T-helper 1 cell treated with Interleukin-12 subunit alpha and Interleukin-12 subunit beta and Interleukin-4 antibody, amounts not matched to agents 30 ng/mL and 1 ng/mL, for 36 hours (primary cell): ENCODE data around the gene RASGRF1. TPM values are rescaled to one million over a fixed set of nuclear protein-coding genes. Genes with fewer than 3 reads are reported as not detected.

ENCODE experiments used
- intact Hi-C: fragments of 100-400 bp; cut with micrococcal nuclease; formaldehyde crosslinking; loops from one replicate; pipeline ENCODE4 v1.15.1; 2024
- total RNA-seq: library from RNA; stranded (reverse); gene quantifications from 2 replicates; pipeline ENCODE4 v1.2.3, GENCODE V29; 2022

Gene RASGRF1
- total RNA-seq, 1 donor from 2014 or later: 0.12 TPM

DNA sequence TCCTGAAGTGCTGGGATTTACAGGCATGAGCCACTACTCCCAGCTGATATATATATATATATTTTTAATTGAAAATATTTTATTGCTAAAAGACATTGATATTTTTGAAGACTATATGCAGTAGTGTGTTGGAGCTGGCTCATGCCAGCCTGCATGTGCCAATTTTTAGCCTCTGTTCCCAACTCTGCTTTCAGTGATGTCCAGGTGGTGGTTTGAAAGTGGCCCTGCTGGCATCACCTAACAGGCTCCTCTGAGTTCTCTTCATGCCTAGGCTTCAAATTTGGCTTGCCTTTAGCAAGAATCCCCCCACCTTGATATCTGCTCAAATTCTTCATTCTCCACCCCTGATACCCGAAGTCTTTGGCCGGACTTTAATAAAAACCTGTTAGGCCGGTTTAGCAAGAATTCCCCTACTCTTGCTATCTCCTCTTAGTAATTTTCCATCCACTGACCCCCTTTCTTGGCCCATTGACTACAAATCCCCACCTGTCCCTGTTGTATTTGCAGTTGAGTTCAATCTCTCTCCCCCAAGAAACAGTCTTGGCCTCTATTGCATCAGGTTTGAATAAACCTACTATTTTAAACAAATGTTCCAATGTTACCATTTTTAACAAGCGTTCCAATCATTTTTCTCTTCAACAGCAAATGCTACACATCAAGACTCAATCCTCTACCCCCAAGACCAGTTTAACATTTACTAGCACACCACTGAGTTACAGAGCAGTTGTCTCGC is 121.9 kb downstream of the RASGRF1 start:
- intact Hi-C loops: no loop called here

DNA sequence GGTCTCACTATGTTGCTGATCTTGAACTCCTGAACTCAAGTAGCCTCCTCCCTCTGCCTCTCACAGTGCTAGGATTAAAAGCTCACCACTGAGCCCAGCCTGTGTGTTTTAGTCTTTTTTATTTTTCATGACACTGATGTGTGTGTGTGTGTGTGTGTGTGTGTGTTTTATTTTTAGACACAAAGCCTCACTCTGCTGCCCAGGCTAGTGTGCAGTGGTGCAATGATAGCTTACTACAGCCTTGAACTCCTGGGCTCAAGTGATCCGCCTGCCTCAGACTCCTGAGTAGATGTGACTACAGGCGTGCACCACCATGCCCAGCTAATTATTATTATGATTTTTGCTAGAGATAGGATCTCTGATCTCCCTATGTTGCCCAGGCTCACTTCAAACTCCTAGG is 122.5 kb downstream of the RASGRF1 start:
- intact Hi-C loops: no loop called here

DNA sequence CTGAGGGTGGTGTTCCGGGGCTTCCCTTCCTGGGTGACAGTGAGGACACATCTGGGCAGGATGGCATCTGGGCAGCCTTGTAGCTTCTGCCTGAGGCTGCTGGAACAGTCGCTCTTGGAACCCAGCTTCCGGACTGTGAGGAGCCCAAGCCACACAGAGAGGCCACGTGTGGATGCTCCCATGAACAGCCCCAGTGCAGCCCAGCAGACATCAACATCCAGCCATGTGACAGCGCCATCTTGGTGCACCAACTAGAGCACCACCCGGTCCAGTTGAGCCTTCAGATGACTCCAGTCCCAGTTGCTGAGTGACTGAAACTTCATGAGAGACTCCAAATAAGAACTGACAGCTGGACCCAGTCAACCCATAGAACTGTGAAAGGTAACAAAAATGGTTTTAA is 130.3 kb downstream of the RASGRF1 start:
- intact Hi-C loops: no loop called here

DNA sequence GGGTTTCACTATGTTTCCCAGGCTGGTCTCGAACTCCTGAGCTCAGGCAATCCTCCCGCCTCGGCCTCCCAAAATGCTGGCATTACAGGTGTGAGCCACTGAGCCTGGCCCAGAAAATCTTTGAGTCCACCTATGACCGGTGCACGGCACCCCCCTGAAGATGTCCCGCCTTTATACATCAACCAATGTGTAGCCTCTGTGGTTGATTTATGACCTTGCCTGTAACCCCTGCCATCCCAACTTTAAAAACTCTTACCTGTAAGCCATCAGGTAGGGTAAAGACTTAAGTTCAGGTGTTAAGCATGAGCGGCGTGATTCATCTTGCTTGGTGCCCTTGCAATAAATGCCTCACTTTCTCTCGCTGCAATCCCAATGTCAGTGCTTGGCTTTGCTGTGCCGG is 131.2 kb downstream of the RASGRF1 start:
- intact Hi-C loops: no loop called here

DNA sequence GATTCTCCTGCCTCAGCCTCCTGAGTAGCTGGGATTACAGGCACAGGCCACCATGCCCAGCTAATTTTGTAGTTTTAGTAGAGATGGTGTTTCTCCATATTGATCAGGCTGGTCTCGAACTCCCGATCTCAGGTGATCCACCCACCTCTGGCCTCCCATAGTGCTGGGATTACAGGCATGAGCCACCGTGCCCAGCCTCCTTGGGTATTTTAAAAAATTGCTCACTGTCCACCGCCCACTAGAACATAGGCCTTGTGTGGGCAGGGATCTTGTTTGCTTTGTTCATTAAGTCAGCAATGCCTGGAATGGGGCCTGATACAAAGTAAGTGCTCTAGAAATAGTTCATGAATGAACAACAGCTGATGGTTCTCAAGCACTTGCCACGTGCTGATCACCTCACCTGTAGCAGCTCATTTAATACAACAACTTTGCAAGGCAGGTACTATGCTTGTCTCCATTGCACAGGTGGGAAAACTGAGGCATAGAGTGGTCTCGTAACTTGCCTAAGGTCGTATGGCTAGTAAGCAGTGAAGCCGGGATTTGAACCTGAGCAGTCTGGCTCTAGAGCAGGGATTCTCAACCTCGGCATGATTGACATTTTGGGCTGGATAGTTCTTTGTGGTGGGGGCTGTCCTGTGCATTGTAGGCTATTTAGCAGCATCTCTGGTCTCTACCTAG is 133.0 kb downstream of the RASGRF1 start:
- intact Hi-C loops: no loop called here

DNA sequence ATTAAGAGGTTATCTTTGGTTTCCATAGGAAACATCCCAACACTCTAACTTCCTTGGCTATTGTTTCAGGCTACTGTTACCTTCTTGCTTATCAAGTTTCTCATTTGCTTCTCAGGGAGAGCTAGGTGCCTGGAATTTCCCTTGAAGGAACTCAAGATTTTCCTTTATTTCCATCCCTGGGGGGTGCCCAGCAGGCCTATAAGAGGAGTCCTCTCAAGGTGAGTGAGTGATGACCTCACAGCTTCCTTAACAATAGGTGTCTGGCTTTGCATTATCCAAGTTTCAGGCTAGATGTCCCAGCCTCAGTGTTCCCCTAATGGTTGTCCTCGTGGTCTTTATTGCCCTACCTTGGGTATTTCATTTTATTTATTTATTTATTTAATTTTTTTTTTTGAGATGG is 133.6 kb downstream of the RASGRF1 start:
- intact Hi-C loops: no loop called here

DNA sequence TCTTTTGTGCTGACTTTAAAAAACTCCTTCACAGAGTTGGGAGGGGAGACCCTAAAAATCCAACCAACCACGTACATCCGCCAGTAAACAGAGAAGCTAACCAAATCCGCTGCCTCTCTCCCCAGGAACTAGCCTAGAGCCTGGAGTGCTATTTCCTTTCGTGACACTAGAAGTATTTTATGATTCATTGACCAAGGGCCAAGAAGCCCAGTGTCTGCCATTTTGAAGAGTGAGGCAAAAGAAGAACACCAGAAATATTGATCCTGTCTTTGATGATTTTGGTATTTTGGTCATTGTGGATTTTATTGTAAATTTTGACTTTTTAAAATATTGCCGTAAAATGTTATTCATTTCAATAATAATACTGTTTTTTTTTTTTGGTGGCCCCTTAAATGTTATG is 135.2 kb downstream of the RASGRF1 start:
- intact Hi-C loops: no loop called here

DNA sequence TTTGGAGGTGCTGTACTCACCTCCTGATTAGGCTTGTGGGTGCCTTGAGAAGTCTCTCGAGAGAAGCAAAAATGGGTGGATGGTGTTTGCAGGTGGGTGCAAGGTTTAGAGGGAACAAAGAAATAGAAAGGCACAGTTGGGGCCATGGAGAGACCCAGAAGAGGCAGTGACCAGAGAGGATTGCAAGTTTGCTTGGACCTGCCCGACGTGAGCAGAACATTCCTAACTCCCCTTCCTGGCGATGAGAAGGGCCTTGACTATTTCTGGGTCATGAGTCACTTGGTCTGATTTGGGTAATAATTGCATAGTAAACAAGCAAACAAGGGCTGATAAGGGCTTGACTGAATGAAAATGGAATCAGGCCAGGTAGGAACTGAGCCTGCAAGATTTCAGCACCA is 138.7 kb downstream of the RASGRF1 start:
- intact Hi-C loops: no loop called here

DNA sequence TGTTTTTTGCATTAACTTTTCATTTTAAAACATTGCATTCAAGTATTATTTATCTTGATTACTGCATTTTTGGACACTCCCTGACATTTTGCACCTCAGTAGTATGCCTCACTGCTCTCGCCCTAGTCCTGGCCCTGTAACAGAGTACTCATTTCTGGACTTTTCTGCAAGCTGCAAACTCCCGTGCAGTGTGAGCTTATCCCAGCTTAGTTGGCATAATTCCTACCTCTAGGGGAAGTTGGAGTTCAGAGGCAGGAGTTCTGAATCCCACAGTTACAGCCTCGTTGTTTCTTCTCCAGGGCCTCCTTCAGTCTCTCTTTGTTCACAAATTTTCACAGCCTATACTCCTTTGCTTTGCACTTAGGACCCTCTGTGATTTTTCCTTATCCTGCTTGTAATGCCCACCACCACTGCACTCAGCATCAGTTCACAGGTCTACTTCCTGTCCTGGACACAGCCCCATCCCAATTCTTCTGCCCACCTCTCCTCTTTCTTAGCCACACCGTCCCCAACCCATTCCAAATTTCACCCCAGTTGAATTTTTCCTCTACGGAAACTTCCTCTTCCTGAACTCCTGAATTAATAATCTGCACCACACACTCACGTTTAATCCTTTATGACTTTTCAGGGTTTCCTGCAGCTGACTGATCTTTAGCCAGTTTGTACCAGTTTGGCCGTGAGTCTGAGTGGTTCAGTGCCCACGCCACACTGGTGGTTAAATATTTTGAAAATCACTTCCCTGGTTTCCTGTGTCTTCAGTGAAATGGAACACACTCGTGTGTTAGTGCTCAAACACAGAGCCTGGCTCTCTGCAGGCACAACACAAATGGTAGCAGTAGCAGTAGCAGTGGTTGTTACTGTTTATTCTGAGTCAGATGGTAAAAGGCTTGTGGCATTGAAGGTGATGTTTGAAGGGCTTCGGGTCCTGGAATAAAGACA is 139.4 kb downstream of the RASGRF1 start:
- intact Hi-C loops: no loop called here

DNA sequence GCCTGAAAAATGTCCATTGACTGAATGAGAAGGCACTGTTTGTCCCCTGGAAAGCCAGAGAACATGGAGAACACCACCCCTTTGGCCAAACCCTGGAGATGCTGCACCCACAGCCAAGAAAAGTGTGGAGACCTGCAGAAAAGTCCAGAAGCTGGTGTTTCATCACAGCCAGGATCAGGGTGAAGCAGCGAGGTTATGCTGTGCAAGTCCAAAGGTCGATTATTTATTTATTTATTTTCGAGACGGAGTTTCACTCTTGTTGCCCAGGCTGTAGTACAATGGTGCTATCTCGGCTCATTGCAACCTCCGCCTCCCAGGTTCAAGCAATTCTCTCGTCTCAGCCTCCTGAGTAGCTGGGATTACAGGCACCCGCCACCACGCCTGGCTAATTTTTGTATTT is 140.2 kb downstream of the RASGRF1 start:
- intact Hi-C loops: no loop called here

DNA sequence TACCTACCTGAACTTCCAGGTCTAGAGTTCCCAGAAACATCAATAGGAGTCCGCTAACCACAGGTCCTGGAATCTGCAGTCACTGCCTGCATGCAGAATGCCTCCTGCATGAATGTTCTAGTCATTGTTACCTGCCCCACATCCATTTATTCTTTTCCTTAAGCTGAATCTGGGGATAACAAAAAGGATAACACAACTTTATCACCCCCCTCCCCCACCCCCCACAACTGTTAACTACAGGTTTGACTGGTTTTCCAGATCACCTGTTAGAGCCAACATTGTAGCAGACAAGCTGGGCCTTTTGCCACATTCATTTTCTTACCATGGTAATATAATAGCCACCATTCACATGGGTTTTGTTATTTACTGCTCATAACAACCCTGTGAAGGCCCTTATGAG is 141.1 kb downstream of the RASGRF1 start:
- intact Hi-C loops: no loop called here

DNA sequence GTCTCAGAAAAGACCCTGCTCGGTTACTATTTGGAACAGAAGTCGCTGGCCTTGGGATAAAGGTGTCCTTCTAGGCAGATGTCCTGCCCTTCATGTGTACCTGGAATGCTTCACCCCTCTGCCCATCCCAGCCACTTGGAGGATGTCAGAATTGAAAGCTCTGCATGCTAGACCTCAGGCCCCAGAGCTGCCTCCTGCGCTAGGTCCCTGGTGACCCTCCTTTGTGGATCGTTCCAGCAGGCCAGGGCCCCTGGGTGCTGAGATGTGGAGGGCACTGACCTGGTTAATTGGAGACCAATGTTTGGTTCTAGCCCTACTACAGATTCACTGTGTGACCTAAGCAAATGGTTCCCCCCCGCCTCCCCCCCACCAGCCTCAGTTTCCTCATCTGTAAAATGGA is 143.1 kb downstream of the RASGRF1 start:
- intact Hi-C loops: no loop called here

DNA sequence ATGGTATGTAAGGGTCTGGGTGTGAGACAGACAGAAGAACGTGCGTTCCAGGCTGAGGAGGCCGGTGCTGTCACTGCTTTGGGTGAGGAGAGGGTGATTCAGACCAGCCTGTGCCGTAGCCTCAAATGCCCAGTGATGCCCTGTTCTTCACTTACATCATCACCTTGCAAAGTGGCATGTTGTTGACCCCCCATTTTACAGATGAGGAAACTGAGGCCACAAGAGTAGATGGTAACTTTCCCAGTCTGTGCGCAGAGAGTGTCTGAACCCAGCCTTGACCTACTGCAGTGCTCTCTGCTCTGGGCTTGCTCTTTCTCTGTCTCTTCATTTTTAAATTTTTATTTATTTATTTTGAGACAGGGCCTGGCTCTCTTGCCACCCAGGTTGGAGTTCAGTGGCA is 144.1 kb downstream of the RASGRF1 start:
- intact Hi-C loops: no loop called here

DNA sequence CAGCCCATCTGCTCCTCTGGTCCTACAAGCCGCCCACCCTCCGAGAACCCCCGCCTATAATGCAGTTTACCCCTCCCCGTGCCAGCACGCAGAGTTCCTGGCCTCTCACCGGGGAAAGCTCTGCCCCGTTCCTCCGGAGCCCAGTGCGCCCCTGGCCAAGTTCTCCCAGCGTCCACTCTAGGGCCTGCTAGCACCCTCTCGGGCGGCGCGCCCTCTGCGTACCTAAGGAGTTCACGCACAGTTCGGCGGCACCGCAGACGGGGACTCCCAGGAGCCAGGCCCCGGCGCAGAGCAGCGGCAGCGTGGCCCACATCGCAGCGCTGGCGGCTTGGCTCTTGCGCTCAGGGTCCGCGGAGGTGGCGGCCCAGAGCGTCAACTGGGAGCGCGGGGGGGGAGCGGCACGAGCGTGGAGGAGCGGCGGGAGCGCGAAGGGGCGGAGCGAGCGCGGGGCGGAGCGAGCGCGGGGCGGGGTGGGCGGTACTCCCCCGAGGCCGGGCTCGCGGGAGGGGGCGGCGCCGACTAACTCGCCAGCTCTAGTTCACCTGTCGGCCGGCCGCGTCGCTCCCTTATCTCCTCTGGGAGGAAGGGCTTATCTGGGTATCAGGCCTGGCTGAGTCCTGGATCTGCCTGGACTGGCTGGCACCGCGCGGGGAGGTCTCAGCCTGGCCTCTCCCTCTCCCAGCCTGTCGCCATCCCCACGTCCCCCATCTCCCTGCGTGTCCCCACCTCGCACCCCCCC is 145.7 kb downstream of the RASGRF1 start, which contains the start of gene CTSH:
CTSH (minus strand) TSS at position 378 of the 739 bp plus-strand sequence; CDS start at position 313, 65 bp downstream.
- intact Hi-C loops: loop anchor here (2.0 kb wide), 1 partner anchor 32 kb away; no protein-coding TSS in a partner anchor

DNA sequence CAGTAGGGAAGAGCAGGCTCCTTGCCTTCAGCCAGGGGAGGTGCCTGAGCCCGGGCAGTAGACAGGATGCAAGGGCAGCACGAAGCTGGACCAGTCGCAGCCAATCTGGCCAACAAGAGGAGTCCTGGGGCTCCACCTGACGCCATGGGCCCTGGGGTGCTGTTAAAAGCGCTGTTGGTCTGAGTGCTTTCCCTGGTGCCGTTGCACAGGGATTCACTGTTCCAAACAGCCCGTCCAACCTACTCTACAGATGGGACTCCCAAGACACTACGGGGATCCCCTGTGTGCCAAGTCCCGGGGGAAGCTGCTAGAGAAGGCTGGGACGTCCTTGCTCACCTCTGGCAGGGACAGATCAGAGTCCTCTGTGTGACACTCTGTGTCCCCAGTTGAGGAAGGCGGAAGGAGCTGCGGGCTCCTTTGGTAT is 146.4 kb downstream of the RASGRF1 start:
- intact Hi-C loops: loop anchor here (2.0 kb wide), 1 partner anchor 33 kb away; no protein-coding TSS in a partner anchor

DNA sequence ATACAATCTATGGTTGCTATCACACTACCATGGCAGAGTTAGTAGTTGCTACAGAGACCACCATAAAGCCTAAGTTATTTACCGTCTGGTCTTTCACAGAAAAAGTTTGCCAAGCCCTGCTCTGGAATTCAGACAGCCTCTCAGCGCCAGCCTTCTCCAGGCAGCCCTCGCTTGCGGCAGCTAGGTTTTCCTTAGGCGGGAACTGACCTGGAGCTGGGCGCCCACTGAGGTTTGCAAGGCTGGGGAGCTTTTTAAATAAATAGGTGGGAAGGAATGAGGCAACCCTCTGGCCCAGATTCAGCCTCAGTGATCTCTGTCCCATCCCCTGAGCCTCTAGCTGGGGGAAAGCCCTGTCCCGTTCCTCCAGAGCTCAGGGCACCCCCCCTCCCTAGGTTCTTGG is 146.9 kb downstream of the RASGRF1 start:
- intact Hi-C loops: loop anchor here (2.0 kb wide), 1 partner anchor 33 kb away; no protein-coding TSS in a partner anchor

DNA sequence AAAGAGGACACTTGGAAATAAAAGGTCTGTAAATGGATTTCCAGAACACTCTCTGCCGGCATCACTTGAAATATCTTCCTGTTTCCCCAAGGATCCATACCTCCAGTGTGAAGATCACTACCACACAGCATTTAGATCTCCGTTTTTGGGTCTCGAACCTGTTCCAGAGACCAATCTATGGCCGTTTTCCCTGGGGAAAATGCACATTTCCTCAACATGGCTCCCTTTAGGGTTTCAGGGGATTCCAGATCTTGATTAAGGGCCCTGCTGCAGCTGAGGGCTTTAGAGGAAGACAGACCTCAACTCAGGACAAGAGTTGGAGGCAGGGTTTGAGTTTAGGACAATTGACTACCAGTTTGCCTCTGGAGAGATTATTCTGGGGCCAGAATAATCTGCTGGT is 147.8 kb downstream of the RASGRF1 start:
- intact Hi-C loops: no loop called here

DNA sequence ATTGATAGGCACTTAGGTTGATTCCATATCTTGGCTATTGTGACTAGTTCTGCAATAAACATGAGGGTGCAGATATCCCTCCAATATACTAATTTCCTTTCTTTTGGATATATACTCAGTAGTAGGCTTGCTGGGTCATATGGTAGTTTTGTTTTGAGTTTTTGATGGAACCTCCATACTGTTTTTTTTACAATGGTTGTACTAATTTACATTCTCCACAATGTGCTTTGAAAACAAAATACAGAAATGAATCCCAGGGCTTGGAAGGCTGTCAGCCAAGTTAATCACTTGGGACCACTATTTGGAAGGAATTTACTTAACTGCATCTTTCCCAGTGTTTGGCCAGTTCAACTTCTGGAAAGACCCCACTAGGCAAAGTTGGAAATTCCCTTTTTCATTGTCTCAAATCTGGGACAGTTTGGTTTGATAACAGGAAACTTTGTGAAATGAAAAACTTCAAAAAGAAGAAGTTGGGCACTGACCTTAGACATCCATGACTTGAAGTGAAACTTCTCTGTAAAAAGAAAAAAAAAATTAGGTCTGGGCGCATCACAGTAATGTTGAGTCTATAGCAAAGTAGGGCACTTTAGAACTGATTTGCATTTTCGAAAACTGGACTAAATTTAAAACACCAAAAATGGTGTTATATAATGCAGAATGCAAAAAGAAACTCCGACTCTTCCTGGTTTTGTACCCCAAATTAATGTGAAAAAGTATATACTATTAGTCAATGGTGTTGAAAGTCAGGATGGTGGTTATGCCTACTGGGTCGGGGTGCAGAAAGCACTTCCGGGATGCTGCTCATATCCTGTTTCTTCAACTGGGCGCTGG is 151.7 kb downstream of the RASGRF1 start:
- intact Hi-C loops: no loop called here

DNA sequence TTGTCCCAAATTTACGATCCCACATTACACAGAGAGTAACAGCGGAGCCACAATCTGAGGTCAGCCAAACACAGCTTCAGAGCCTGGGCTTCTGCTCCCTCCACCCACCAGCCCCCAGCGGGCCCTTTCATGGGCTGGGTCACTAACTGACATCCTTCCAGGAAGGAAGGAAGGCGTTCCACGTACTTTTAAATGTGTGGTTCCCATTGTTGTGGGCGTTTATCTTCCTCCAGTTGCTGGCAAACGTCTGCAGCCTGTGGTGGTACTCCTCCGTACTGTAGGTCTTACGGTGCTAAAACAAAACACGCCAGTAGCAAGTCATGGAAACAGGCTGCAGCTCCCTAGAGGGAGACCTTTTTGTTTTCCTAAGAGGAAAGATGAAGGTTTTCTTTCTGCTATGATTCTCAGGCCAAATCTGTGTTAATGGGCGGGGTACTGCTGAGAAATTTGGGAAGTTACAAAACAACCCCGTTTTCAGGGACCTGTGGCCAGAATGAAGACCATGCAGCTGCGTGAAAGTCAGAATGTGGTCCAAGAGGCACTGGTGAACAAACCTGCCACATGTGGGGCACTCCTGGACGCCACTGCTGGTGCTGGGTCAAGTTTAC is 153.3 kb downstream of the RASGRF1 start:
- intact Hi-C loops: no loop called here

DNA sequence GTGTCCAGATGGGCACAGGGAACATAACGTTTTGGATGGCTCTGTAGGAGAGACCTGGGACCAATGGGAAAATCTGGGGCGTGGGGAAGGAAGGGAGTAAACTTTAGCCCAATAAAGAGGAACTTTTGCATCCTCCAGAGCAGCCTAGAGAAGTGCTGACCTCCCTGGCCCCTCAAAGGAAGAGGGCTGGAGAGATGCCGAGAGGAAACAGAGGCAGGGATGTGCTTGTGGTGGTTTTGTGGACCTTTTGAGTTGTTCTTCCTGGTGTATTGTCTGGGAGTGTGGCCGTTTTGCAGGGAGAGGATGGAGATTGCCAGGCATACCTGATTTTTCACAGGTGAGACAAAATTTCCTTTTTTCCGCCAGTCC is 155.9 kb downstream of the RASGRF1 start:
- intact Hi-C loops: no loop called here
